ENCODE data around the gene GIMAP5. TPM values are rescaled to one million over a fixed set of nuclear protein-coding genes. Genes with fewer than 3 reads are reported as not detected.

GIMAP5 gene
- total RNA-seq, 4 donors from 2014 or later = 16.8 to 43.3 (median 32.5) TPM

DNA sequence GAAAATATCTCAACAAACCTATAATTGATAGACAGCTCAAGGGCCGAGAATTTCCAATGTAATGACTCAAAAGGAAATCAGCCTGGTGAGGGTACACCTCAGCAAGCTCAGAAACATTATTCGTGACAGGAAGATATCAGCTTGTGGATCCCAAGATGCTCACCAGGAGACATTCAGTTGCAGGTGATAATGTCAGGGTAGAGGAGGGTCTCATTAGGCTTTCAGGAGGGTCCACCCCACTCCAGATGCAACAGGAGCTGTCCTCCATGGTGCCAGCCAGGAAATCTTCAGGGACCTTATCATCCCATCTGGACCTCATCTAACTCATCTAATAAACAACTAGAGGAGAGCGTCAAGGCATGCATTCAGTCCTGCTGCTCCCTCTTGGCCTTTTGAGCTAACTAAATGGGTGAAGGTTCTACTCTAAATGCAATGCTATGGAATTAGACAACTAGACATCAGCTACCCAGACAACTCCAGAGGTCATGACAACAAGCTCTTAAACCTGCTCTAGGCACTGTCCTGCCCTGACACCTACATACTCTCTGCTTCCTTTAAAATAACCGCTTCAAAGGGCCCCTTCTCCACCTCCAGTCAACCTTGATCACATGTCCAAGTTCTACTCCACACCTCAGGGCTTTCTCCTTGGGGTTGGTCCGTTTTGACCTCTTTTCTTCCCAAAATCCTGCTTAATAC lies 4.3 kb upstream of the GIMAP5 start:
- Histone ChIP-seq H3K4me3 (no peak overlapping the region), H3K9me3 (peaks cover 0 to 16% (median 0%) of the 10 kb centered on the region in 3 donors)

GRCh38 chr7:150733482-150734095 lies 3.6 kb upstream of the GIMAP5 start:
- Histone ChIP-seq H3K4me3 (no peak overlapping the region), H3K27me3 (peaks cover 3% of the 10 kb centered on the region), H3K4me1 (peaks cover 0 to 4% (median 0%) of the 10 kb centered on the region in 3 donors), H3K27ac (no peak overlapping the region), H3K36me3 (no peaks in the 10 kb centered on the region), H3K9me3 (peaks cover 0 to 10% (median 0%) of the 10 kb centered on the region in 3 donors)
- ATAC-seq = no peak
- WGBS, 2 donors (ENCODE audit: low coverage in 1 of 2) = 85 to 89% methylated on average over 2 to 5 of the region's 5 CpGs
- no peak for TF ChIP-seq EP300 (IDR thresholded peaks at IDR 0.05)
- TF ChIP-seq POLR2A (IDR thresholded peaks at IDR 0.05) = no peak
- TF ChIP-seq POLR2AphosphoS5 (IDR thresholded peaks at IDR 0.05) = no peak
- no peak for TF ChIP-seq CTCF (IDR thresholded peaks at IDR 0.05)

More for the DNA sequence above, 4.3 kb upstream of the GIMAP5 start:
- H3K27me3 ChIP-seq = peaks cover 3% of the 10 kb centered on the region
- no peak for ATAC-seq
- H3K27ac ChIP-seq = no peak overlapping the region
- H3K4me1 ChIP-seq = peaks cover 0 to 4% (median 0%) of the 10 kb centered on the region in 3 donors
- WGBS, 2 donors (ENCODE audit: low coverage in 1 of 2) = 53 to 85% methylated on average over 4 to 5 of the region's 5 CpGs
- TF ChIP-seq POLR2A (IDR thresholded peaks at IDR 0.05) (no peak), POLR2AphosphoS5 (IDR thresholded peaks at IDR 0.05) (no peak), CTCF (IDR thresholded peaks at IDR 0.05) (no peak), EP300 (IDR thresholded peaks at IDR 0.05) (no peak)
- H3K36me3 ChIP-seq = no peaks in the 10 kb centered on the region

DNA sequence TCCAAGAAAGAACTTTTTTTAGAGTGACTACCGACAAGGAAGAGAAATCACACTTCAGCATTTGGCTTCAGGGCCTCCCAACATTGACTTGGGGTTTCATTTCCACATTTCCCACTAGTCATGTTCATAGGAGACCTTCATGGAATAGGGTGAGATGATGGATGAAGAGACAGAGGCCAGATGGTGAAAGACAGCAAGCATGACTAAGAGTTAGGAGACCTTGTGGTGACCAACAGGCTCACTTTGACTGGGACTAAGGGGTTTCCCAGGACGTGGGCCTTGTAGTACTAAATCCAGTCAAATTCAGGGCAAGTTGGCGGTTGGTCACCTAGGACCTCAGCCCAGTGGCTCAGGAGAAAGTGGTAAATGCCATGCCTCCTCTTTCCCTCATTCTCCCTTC lies 3.0 kb upstream of the GIMAP5 start:
- Histone ChIP-seq H3K4me3 (no peak overlapping the region), H3K4me1 (peaks cover 0 to 4% (median 0%) of the 10 kb centered on the region in 3 donors), H3K27me3 (peaks cover 3% of the 10 kb centered on the region), H3K27ac (no peak overlapping the region), H3K36me3 (no peaks in the 10 kb centered on the region), H3K9me3 (peaks cover 0 to 6% (median 0%) of the 10 kb centered on the region in 3 donors)
- no peak for ATAC-seq
- TF ChIP-seq POLR2A (IDR thresholded peaks at IDR 0.05) = no peak
- TF ChIP-seq EP300 (IDR thresholded peaks at IDR 0.05) = no peak
- no peak for TF ChIP-seq POLR2AphosphoS5 (IDR thresholded peaks at IDR 0.05)
- TF ChIP-seq CTCF (IDR thresholded peaks at IDR 0.05) = no peak
- WGBS, 2 donors (ENCODE audit: low coverage in 1 of 2) = 85 to 87% methylated on average over 3 of the region's 3 CpGs

- no peak overlapping the region for H3K4me3 ChIP-seq
Observed at GRCh38 chr7:150735596-150736358, 1.4 kb upstream of the GIMAP5 start.

More at GRCh38 chr7:150735596-150736358, 1.4 kb upstream of the GIMAP5 start:
- TF ChIP-seq CTCF (IDR thresholded peaks at IDR 0.05) = no peak
- Histone ChIP-seq H3K36me3 (no peaks in the 10 kb centered on the region), H3K27ac (no peak overlapping the region), H3K9me3 (no peaks in the 10 kb centered on the region), H3K4me1 (peaks cover 0 to 4% (median 0%) of the 10 kb centered on the region in 3 donors), H3K27me3 (peaks cover 3% of the 10 kb centered on the region)
- WGBS, 2 donors (ENCODE audit: low coverage in 1 of 2) = 39 to 44% methylated on average over 2 to 3 of the region's 3 CpGs
- ATAC-seq = no peak

Measured in gastroesophageal sphincter (tissue), 4 donors.